Measurements from ENCODE around the gene RPN2.

DNA sequence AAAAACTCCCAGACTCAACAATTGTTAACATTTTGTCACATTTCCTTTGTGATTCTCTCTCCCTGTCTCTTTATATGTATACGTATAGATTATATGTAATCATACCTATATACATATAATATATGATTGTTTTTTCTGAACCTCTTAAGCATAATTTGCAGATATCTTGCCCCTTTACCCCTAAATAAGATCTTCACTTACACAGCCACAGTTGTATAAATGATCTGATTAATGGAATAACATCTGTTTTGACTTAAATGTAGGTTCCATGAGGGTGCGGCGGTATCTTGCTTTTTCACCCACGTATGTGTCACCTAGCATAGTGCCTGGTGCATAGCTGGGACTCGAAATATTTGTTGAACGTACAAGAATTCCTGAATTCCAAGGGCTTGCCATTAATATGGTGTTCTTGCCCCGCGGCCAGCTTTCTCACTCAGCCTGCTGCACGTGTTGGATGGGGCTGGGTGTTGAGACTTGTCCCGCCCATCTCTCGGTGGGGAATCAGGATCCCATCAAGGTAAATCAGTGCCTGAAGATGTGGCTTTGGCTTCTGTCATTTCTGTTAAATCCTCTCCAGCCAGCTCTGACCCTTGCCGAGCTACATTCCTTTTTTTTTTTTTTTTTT is 99.9 kb downstream of the RPN2 start:
- TF ChIP-seq, protein P1, sequence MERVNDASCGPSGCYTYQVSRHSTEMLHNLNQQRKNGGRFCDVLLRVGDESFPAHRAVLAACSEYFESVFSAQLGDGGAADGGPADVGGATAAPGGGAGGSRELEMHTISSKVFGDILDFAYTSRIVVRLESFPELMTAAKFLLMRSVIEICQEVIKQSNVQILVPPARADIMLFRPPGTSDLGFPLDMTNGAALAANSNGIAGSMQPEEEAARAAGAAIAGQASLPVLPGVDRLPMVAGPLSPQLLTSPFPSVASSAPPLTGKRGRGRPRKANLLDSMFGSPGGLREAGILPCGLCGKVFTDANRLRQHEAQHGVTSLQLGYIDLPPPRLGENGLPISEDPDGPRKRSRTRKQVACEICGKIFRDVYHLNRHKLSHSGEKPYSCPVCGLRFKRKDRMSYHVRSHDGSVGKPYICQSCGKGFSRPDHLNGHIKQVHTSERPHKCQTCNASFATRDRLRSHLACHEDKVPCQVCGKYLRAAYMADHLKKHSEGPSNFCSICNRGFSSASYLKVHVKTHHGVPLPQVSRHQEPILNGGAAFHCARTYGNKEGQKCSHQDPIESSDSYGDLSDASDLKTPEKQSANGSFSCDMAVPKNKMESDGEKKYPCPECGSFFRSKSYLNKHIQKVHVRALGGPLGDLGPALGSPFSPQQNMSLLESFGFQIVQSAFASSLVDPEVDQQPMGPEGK (CRISPR knock-in tag; IDR thresholded peaks at IDR 0.05; ENCODE audit: borderline replicate concordance) = no peak
- TF ChIP-seq TCF4 (CRISPR knock-in tag; IDR thresholded peaks at IDR 0.05; ENCODE audit: borderline replicate concordance) (0 out of 2 replicates have a peak, but pooled peaks have one; percentile 12), ZC3H10 (CRISPR knock-in tag; IDR thresholded peaks at IDR 0.05) (no peak), ARNTL (CRISPR knock-in tag; IDR thresholded peaks at IDR 0.05; ENCODE audit: borderline replicate concordance, low read depth) (no peak), RARB (CRISPR knock-in tag; IDR thresholded peaks at IDR 0.05) (no peak)
- TF ChIP-seq, protein P2, sequence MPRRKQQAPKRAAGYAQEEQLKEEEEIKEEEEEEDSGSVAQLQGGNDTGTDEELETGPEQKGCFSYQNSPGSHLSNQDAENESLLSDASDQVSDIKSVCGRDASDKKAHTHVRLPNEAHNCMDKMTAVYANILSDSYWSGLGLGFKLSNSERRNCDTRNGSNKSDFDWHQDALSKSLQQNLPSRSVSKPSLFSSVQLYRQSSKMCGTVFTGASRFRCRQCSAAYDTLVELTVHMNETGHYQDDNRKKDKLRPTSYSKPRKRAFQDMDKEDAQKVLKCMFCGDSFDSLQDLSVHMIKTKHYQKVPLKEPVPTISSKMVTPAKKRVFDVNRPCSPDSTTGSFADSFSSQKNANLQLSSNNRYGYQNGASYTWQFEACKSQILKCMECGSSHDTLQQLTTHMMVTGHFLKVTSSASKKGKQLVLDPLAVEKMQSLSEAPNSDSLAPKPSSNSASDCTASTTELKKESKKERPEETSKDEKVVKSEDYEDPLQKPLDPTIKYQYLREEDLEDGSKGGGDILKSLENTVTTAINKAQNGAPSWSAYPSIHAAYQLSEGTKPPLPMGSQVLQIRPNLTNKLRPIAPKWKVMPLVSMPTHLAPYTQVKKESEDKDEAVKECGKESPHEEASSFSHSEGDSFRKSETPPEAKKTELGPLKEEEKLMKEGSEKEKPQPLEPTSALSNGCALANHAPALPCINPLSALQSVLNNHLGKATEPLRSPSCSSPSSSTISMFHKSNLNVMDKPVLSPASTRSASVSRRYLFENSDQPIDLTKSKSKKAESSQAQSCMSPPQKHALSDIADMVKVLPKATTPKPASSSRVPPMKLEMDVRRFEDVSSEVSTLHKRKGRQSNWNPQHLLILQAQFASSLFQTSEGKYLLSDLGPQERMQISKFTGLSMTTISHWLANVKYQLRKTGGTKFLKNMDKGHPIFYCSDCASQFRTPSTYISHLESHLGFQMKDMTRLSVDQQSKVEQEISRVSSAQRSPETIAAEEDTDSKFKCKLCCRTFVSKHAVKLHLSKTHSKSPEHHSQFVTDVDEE (CRISPR knock-in tag; IDR thresholded peaks at IDR 0.05) = no peak

All from SK-N-SH treated with all-trans-retinoic acid at 6 μM for 48 hours (cell line).